ENCODE data around the gene CNTN3. TPM values are rescaled to one million over a fixed set of nuclear protein-coding genes. Genes with fewer than 3 reads are reported as not detected.

The CNTN3 gene
- total RNA-seq, 3 donors from 2014 or later = 6.2 to 15.6 (median 8.1) TPM

DNA sequence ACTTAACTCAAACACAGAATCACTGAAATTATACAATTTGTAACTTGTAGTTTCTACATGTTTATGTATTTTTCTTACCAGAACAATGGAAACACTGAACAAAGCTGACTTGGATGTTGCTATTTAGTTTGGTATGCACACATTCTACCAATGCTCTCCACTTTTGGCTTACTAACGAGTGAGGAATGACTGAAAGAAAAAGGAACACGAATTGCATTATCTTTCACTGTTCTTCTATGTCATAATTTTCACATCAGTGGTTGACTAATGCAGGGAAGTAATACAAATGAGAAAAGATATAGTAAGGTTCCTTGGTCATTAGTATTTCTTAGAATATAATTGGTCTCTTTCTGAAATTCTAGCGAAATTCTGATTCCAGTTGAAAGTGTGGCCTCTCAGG is 9.8 kb upstream of the CNTN3 start:
- Histone ChIP-seq H3K4me1 (ENCODE audit: low read depth) (no peaks in the 10 kb centered on the region), H3K9me3 (no peaks in the 10 kb centered on the region), H3K36me3 (ENCODE audit: low read depth) (no peaks in the 10 kb centered on the region), H3K4me3 (no peak overlapping the region)
- intact Hi-C loops (cut with DNase I, micrococcal nuclease) = no loop called here
- ATAC-seq (no peak), DNase-seq (no peak)
- TF ChIP-seq, protein P1, sequence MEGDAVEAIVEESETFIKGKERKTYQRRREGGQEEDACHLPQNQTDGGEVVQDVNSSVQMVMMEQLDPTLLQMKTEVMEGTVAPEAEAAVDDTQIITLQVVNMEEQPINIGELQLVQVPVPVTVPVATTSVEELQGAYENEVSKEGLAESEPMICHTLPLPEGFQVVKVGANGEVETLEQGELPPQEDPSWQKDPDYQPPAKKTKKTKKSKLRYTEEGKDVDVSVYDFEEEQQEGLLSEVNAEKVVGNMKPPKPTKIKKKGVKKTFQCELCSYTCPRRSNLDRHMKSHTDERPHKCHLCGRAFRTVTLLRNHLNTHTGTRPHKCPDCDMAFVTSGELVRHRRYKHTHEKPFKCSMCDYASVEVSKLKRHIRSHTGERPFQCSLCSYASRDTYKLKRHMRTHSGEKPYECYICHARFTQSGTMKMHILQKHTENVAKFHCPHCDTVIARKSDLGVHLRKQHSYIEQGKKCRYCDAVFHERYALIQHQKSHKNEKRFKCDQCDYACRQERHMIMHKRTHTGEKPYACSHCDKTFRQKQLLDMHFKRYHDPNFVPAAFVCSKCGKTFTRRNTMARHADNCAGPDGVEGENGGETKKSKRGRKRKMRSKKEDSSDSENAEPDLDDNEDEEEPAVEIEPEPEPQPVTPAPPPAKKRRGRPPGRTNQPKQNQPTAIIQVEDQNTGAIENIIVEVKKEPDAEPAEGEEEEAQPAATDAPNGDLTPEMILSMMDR (IDR thresholded peaks at IDR 0.05) = no peak

- intact Hi-C loops (cut with DNase I, micrococcal nuclease) = no loop called here
These were observed 8.9 kb upstream of the CNTN3 start for GRCh38 chr3:74623261-74623836.

GRCh38 chr3:74621581-74621980 is 7.1 kb upstream of the CNTN3 start:
- TF ChIP-seq, protein P1 (IDR thresholded peaks at IDR 0.05) = no peak
- DNase-seq (no peak), ATAC-seq (no peak)
- no peak overlapping the region for H3K4me3 ChIP-seq
- H3K4me1 ChIP-seq (ENCODE audit: low read depth) = no peaks in the 10 kb centered on the region
- H3K9me3 ChIP-seq = no peaks in the 10 kb centered on the region
- no peaks in the 10 kb centered on the region for H3K36me3 ChIP-seq (ENCODE audit: low read depth)
- intact Hi-C loops (cut with DNase I, micrococcal nuclease) = no loop called here

More at GRCh38 chr3:74623261-74623836, 8.9 kb upstream of the CNTN3 start:
- Histone ChIP-seq H3K36me3 (ENCODE audit: low read depth) (no peaks in the 10 kb centered on the region), H3K9me3 (no peaks in the 10 kb centered on the region), H3K4me1 (ENCODE audit: low read depth) (no peaks in the 10 kb centered on the region), H3K4me3 (no peak overlapping the region)
- ATAC-seq (no peak), DNase-seq (no peak)
- TF ChIP-seq, protein P1 (IDR thresholded peaks at IDR 0.05) = no peak

GRCh38 chr3:74617776-74618175 is 3.3 kb upstream of the CNTN3 start:
- TF ChIP-seq, protein P1 (IDR thresholded peaks at IDR 0.05) = no peak
- Histone ChIP-seq H3K4me3 (no peak overlapping the region), H3K9me3 (no peaks in the 10 kb centered on the region), H3K4me1 (ENCODE audit: low read depth) (peaks cover under 1% of the 10 kb centered on the region), H3K36me3 (ENCODE audit: low read depth) (no peaks in the 10 kb centered on the region)
- intact Hi-C loops (cut with DNase I, micrococcal nuclease) = no loop called here
- ATAC-seq = no peak
- DNase-seq = no peak

GRCh38 chr3:74613521-74614106 is 845 bp downstream of the CNTN3 start:
- ATAC-seq (peak; percentile 60), DNase-seq (peak; percentile 29 to 64 (median 50))
- H3K4me3 ChIP-seq = peak overlapping the region; percentile 15
- H3K36me3 ChIP-seq (ENCODE audit: low read depth) = no peaks in the 10 kb centered on the region
- H3K4me1 ChIP-seq (ENCODE audit: low read depth) = peaks cover 20% of the 10 kb centered on the region
- intact Hi-C loops (cut with DNase I, micrococcal nuclease) = no loop called here
- TF ChIP-seq, protein P1 (IDR thresholded peaks at IDR 0.05) = no peak
- no peaks in the 10 kb centered on the region for H3K9me3 ChIP-seq

Data from mucosa of descending colon (tissue), 3 donors.